Vagina (tissue), 2 donors: ENCODE data around the gene VWA5A.

Experiments used
- POLR2A ChIP-seq, 2 donors: fragments of 450-650 bp; IDR thresholded peaks; one replicate each; pipeline ENCODE4 v1.6.1; 2017; ENCODE audit warnings: antibody characterized with exemption in 2 of 2, mild to moderate bottlenecking in 2 of 2, moderate library complexity in 2 of 2
- POLR2AphosphoS5 ChIP-seq, 2 donors: sonication (generic); formaldehyde crosslinking; IDR thresholded peaks; one replicate each; pipeline ENCODE4 v1.9.0; 2017; ENCODE audit warnings: antibody characterized with exemption in 2 of 2, mild to moderate bottlenecking in 2 of 2, low read depth in 1 of 2; ENCODE audit not compliant: insufficient read depth in 1 of 2
- TF ChIP-seq, protein P1 (sequence below), 3 experiments: fragments of 450-650 bp in 2 of 3; fragments of 200-600 bp in 1 of 3; sonication (generic) in 1 of 3; IDR thresholded peaks; one replicate each; pipeline ENCODE4 v1.5.1; 2017 to 2019; ENCODE audit warnings: antibody characterized with exemption in 3 of 3, mild to moderate bottlenecking in 2 of 3, moderate library complexity in 2 of 3

DNA sequence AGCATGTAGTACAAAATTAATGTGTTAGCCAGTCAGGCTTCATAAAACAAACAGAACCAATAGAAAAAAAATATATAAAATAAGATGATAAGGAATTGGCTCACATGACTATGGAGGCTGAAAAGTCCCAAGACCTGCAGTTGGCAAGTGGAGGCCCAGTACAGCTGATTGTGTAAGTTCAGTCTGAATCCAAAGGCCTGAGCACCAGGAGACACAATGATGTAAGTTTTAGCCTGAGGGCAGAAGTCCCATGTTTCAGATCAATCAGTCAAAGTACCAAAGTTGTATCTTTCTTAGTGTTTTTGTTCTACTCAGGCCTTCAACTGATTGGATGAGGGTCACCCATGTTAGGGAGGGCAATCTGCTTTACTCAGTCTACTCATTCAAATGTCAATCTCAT is 53.5 kb downstream of the VWA5A start:
- TF ChIP-seq POLR2A (IDR thresholded peaks at IDR 0.05) (no peak), POLR2AphosphoS5 (IDR thresholded peaks at IDR 0.05; ENCODE audit: insufficient read depth in 1 of 2, low read depth in 1 of 2) (no peak)
- TF ChIP-seq, protein P1, sequence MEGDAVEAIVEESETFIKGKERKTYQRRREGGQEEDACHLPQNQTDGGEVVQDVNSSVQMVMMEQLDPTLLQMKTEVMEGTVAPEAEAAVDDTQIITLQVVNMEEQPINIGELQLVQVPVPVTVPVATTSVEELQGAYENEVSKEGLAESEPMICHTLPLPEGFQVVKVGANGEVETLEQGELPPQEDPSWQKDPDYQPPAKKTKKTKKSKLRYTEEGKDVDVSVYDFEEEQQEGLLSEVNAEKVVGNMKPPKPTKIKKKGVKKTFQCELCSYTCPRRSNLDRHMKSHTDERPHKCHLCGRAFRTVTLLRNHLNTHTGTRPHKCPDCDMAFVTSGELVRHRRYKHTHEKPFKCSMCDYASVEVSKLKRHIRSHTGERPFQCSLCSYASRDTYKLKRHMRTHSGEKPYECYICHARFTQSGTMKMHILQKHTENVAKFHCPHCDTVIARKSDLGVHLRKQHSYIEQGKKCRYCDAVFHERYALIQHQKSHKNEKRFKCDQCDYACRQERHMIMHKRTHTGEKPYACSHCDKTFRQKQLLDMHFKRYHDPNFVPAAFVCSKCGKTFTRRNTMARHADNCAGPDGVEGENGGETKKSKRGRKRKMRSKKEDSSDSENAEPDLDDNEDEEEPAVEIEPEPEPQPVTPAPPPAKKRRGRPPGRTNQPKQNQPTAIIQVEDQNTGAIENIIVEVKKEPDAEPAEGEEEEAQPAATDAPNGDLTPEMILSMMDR (IDR thresholded peaks at IDR 0.05): no peak
